Measurements from ENCODE around the gene ZNF518A.
"Not testable (repeated sequence)": the region's sequence is repeated elsewhere in the genome, so short reads cannot be mapped to it uniquely, and the experiment has no call there.

The ZNF518A gene

DNA sequence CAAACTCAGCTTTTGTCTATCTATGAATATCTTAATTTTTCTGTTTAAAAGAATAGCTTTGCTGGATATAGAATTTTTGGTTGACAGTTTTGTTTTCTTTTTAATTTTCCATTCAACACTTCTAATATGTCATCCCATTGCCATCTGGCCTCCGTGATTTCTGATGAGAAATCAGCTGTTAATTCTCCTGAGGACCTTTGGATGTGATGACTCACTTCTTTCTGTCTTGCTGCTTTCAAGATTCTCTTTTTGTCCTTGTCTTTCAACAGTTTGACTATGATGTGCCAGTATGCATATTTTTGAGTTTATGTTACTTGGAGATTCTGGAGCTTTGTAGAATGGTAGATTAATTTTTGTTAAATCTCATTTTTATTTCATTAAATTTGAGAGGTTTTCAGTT is 38.4 kb downstream of the ZNF518A start:
- no CpG with 5 or more reads among the region's 1 CpG for WGBS (ENCODE audit: insufficient coverage)
- ChIA-PET CTCF (no interaction called here), POLR2A (no interaction called here)
- Histone ChIP-seq H3K27me3 (replicated peaks in 2 of 5; ENCODE audit: control insufficient read depth in 4 of 5, insufficient read depth in 5 of 5, low read length in 4 of 5) (no peaks in the 10 kb centered on the region), H3K4me3 (ENCODE audit: control insufficient read depth in 1 of 7, extremely low read depth in 1 of 7, insufficient read depth in 4 of 7, low read depth in 2 of 7, low read length in 6 of 7) (no peak overlapping the region), H3K4me1 (ENCODE audit: control extremely low read depth in 1 of 4, control insufficient read depth in 4 of 4, insufficient read depth in 4 of 4, low read length in 3 of 4) (no peaks in the 10 kb centered on the region), H3K36me3 (ENCODE audit: control insufficient read depth in 4 of 4, insufficient read depth in 4 of 4, low read length in 3 of 4) (peaks cover 0 to 2% (median 0%) of the 10 kb centered on the region in 4 experiments), H3K9me3 (ENCODE audit: control extremely low read depth in 1 of 5, control insufficient read depth in 4 of 5, insufficient read depth in 2 of 5, low read depth in 1 of 5, low read length in 4 of 5) (peaks cover 7 to 47% (median 10%) of the 10 kb centered on the region in 5 experiments), H3K27ac (ENCODE audit: insufficient read depth in 1 of 2, low read depth in 1 of 2, low read length in 2 of 2, poor library complexity in 1 of 2, severe bottlenecking in 2 of 2) (no peak overlapping the region)
- DNase-seq: peak in 2 of 3 donors; percentile 13 to 21

DNA sequence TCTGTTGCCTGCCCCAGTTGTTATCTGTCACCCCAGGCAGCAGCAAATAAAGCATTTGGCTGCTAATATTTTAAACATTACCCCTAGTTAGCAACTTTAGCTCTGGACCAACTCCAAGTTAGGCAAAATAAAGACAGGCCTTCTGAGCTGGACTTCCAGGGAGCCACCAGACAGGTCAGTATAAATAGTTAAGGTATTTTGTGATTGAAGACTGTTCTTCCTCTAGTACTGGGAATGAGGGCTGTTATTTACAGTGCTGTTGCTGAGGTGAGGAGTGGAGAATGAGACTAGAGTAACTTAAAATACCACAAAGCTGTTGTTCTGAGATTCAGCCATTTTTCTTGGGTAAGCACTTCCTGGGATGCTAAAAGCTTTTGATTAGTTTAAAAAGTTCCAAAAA is 40.1 kb downstream of the ZNF518A start:
- Histone ChIP-seq H3K4me3 (ENCODE audit: control insufficient read depth in 1 of 7, extremely low read depth in 1 of 7, insufficient read depth in 4 of 7, low read depth in 2 of 7, low read length in 6 of 7) (no peak overlapping the region), H3K27ac (ENCODE audit: insufficient read depth in 1 of 2, low read depth in 1 of 2, low read length in 2 of 2, poor library complexity in 1 of 2, severe bottlenecking in 2 of 2) (no peak overlapping the region), H3K4me1 (ENCODE audit: control extremely low read depth in 1 of 4, control insufficient read depth in 4 of 4, insufficient read depth in 4 of 4, low read length in 3 of 4) (no peaks in the 10 kb centered on the region), H3K27me3 (replicated peaks in 2 of 5; ENCODE audit: control insufficient read depth in 4 of 5, insufficient read depth in 5 of 5, low read length in 4 of 5) (no peaks in the 10 kb centered on the region), H3K9me3 (ENCODE audit: control extremely low read depth in 1 of 5, control insufficient read depth in 4 of 5, insufficient read depth in 2 of 5, low read depth in 1 of 5, low read length in 4 of 5) (peaks cover 7 to 55% (median 11%) of the 10 kb centered on the region in 5 experiments), H3K36me3 (ENCODE audit: control insufficient read depth in 4 of 4, insufficient read depth in 4 of 4, low read length in 3 of 4) (peaks cover 0 to 2% (median 0%) of the 10 kb centered on the region in 4 experiments)
- CTCF ChIA-PET: no interaction called here
- DNase-seq: no peak
- POLR2A ChIA-PET: no interaction called here

DNA sequence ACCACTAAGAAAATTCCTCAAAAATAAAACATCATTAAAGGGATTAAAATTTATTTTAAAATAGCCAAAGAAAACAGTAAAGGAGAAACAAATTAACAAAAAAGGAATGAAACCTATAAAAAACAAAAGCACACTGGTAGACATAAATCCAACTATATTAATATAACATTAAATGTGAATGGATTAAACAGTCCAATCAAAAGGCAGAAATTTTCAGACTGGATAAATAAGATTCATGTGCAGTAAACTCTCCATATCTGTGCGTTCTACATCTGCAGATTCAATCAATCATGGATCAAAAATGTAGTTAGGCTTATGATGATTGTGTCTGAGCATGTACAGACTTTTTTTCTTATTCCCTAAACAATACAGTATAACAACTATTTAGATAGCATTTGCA is 42.6 kb downstream of the ZNF518A start:
- Histone ChIP-seq H3K27me3 (replicated peaks in 2 of 5; ENCODE audit: control insufficient read depth in 4 of 5, insufficient read depth in 5 of 5, low read length in 4 of 5) (no peaks in the 10 kb centered on the region), H3K4me1 (ENCODE audit: control extremely low read depth in 1 of 4, control insufficient read depth in 4 of 4, insufficient read depth in 4 of 4, low read length in 3 of 4) (no peaks in the 10 kb centered on the region), H3K4me3 (ENCODE audit: control insufficient read depth in 1 of 7, extremely low read depth in 1 of 7, insufficient read depth in 4 of 7, low read depth in 2 of 7, low read length in 6 of 7) (no peak overlapping the region), H3K27ac (ENCODE audit: insufficient read depth in 1 of 2, low read depth in 1 of 2, low read length in 2 of 2, poor library complexity in 1 of 2, severe bottlenecking in 2 of 2) (no peak overlapping the region), H3K9me3 (ENCODE audit: control extremely low read depth in 1 of 5, control insufficient read depth in 4 of 5, insufficient read depth in 2 of 5, low read depth in 1 of 5, low read length in 4 of 5) (peaks cover 6 to 56% (median 7%) of the 10 kb centered on the region in 5 experiments), H3K36me3 (ENCODE audit: control insufficient read depth in 4 of 4, insufficient read depth in 4 of 4, low read length in 3 of 4) (no peaks in the 10 kb centered on the region)
- ChIA-PET POLR2A (no interaction called here), CTCF (no interaction called here)
- no peak for DNase-seq
- WGBS (ENCODE audit: insufficient coverage): no CpG with 5 or more reads among the region's 1 CpG

DNA sequence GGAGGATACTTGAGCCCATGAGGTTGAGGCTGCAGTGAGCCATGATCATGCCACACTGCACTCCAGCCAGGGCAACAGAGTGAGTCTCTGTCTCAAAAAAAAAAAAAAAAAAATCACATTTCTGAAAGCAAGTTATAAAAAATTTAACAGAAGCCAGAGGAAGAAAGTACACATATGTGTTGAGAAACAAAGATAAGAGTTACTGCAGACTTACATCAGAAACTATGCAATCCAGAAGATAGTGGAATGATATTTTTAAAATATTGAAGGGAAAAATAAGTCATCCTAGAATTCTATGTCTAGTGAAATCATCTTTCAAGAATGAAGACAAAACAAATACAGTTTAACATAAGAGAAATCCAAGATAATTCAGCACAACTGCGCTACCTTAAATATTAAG is 46.9 kb downstream of the ZNF518A start:
- no CpG with 5 or more reads among the region's 1 CpG for WGBS (ENCODE audit: insufficient coverage)
- ChIA-PET POLR2A (no interaction called here), CTCF (interaction anchor here (1.2 to 1.7 kb wide), 2 partner anchors 11 to 58 kb away, joined by 3 to 4 read pairs; no protein-coding TSS in a partner anchor)
- H3K27me3 ChIP-seq (replicated peaks in 2 of 5; ENCODE audit: control insufficient read depth in 4 of 5, insufficient read depth in 5 of 5, low read length in 4 of 5): no peaks in the 10 kb centered on the region
- H3K4me3 ChIP-seq (ENCODE audit: control insufficient read depth in 1 of 7, extremely low read depth in 1 of 7, insufficient read depth in 4 of 7, low read depth in 2 of 7, low read length in 6 of 7): no peak overlapping the region
- H3K4me1 ChIP-seq (ENCODE audit: control extremely low read depth in 1 of 4, control insufficient read depth in 4 of 4, insufficient read depth in 4 of 4, low read length in 3 of 4): no peaks in the 10 kb centered on the region
- H3K9me3 ChIP-seq (ENCODE audit: control extremely low read depth in 1 of 5, control insufficient read depth in 4 of 5, insufficient read depth in 2 of 5, low read depth in 1 of 5, low read length in 4 of 5): peaks cover 0 to 39% (median 6%) of the 10 kb centered on the region in 5 experiments
- DNase-seq: peak in 2 of 3 donors; percentile 5 to 19
- no peaks in the 10 kb centered on the region for H3K36me3 ChIP-seq (ENCODE audit: control insufficient read depth in 4 of 4, insufficient read depth in 4 of 4, low read length in 3 of 4)
- H3K27ac ChIP-seq (ENCODE audit: insufficient read depth in 1 of 2, low read depth in 1 of 2, low read length in 2 of 2, poor library complexity in 1 of 2, severe bottlenecking in 2 of 2): no peak overlapping the region

DNA sequence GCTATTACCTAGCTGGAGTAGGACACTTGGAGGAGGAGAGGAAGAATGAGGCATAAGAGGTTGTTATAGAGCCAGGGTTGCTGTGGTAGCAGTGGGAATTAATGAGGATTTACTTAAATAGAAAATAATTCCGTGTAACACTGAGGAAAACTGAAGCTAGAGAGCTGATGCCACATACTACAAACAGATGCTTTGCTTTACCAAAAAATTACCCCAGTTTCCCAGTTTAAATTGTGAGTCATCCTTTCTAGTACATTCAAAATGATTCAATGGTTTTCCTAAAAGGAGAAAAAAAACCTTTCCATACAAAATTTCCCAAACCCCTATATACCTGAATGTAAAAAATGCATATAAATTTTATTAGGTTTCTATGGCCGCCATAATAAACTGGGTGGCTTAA is 58.3 kb downstream of the ZNF518A start:
- ChIA-PET CTCF (no interaction called here), POLR2A (no interaction called here)
- WGBS (ENCODE audit: insufficient coverage): 90% methylated on average over 1 of the region's 2 CpGs
- H3K4me3 ChIP-seq (ENCODE audit: control insufficient read depth in 1 of 7, extremely low read depth in 1 of 7, insufficient read depth in 4 of 7, low read depth in 2 of 7, low read length in 6 of 7): no peak overlapping the region
- H3K4me1 ChIP-seq (ENCODE audit: control extremely low read depth in 1 of 4, control insufficient read depth in 4 of 4, insufficient read depth in 4 of 4, low read length in 3 of 4): no peaks in the 10 kb centered on the region
- H3K9me3 ChIP-seq (ENCODE audit: control extremely low read depth in 1 of 5, control insufficient read depth in 4 of 5, insufficient read depth in 2 of 5, low read depth in 1 of 5, low read length in 4 of 5): peaks cover 0 to 2% (median 0%) of the 10 kb centered on the region in 5 experiments
- peaks cover 0 to 1% (median 0%) of the 10 kb centered on the region in 5 experiments for H3K27me3 ChIP-seq (replicated peaks in 2 of 5; ENCODE audit: control insufficient read depth in 4 of 5, insufficient read depth in 5 of 5, low read length in 4 of 5)
- no peaks in the 10 kb centered on the region for H3K36me3 ChIP-seq (ENCODE audit: control insufficient read depth in 4 of 4, insufficient read depth in 4 of 4, low read length in 3 of 4)
- H3K27ac ChIP-seq (ENCODE audit: insufficient read depth in 1 of 2, low read depth in 1 of 2, low read length in 2 of 2, poor library complexity in 1 of 2, severe bottlenecking in 2 of 2): no peak overlapping the region
- no peak for DNase-seq

DNA sequence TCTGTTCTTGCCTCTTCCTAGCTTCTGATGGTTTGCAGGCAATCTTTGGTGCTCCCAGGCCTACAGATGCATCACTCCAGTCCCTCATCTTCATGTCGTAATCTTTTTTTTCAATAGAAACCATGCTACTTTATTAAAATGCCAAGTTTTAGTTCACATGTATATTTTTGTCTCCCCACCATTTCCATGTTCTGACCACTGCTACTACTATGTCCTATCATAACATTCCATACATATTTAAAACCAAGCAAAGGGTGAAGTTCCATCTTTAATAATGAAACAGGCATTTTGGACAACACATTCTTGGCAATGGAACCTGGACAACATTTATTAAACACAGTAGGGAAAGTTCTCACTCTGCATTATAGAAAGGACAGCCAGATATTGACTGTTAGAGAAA is 58.8 kb downstream of the ZNF518A start:
- ChIA-PET CTCF (no interaction called here), POLR2A (no interaction called here)
- Histone ChIP-seq H3K4me1 (ENCODE audit: control extremely low read depth in 1 of 4, control insufficient read depth in 4 of 4, insufficient read depth in 4 of 4, low read length in 3 of 4) (no peaks in the 10 kb centered on the region), H3K36me3 (ENCODE audit: control insufficient read depth in 4 of 4, insufficient read depth in 4 of 4, low read length in 3 of 4) (no peaks in the 10 kb centered on the region), H3K27me3 (replicated peaks in 2 of 5; ENCODE audit: control insufficient read depth in 4 of 5, insufficient read depth in 5 of 5, low read length in 4 of 5) (peaks cover 0 to 1% (median 0%) of the 10 kb centered on the region in 5 experiments), H3K9me3 (ENCODE audit: control extremely low read depth in 1 of 5, control insufficient read depth in 4 of 5, insufficient read depth in 2 of 5, low read depth in 1 of 5, low read length in 4 of 5) (peaks cover 0 to 2% (median 0%) of the 10 kb centered on the region in 5 experiments), H3K4me3 (ENCODE audit: control insufficient read depth in 1 of 7, extremely low read depth in 1 of 7, insufficient read depth in 4 of 7, low read depth in 2 of 7, low read length in 6 of 7) (no peak overlapping the region), H3K27ac (ENCODE audit: insufficient read depth in 1 of 2, low read depth in 1 of 2, low read length in 2 of 2, poor library complexity in 1 of 2, severe bottlenecking in 2 of 2) (no peak overlapping the region)
- DNase-seq: no peak
- WGBS (ENCODE audit: insufficient coverage): 89% methylated on average over 1 of the region's 1 CpG

DNA sequence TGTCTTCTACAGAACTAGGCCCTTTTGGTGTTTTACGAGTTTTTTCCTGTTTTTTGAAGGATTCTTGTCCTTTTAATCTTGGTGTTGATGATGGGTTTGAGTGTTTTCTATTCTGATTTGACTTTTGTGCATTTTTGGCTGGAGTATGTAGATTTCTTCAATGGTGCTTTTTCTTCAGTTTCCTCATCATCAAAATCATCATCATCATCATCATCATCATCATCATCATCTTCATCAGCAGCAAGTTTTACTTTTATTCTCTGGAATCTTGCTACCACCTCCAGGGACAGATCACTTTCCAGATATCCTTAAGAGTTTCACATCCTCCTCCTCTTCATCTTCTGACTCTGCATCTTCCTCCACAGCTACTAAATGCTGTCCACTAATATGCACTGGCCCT is 59.4 kb downstream of the ZNF518A start:
- WGBS (ENCODE audit: insufficient coverage): no CpG with 5 or more reads among the region's 1 CpG
- H3K27me3 ChIP-seq (replicated peaks in 2 of 5; ENCODE audit: control insufficient read depth in 4 of 5, insufficient read depth in 5 of 5, low read length in 4 of 5); H3K4me1 ChIP-seq (ENCODE audit: control extremely low read depth in 1 of 4, control insufficient read depth in 4 of 4, insufficient read depth in 4 of 4, low read length in 3 of 4); H3K4me3 ChIP-seq (ENCODE audit: control insufficient read depth in 1 of 7, extremely low read depth in 1 of 7, insufficient read depth in 4 of 7, low read depth in 2 of 7, low read length in 6 of 7); H3K36me3 ChIP-seq (ENCODE audit: control insufficient read depth in 4 of 4, insufficient read depth in 4 of 4, low read length in 3 of 4); DNase-seq; POLR2A ChIA-PET; H3K9me3 ChIP-seq (ENCODE audit: control extremely low read depth in 1 of 5, control insufficient read depth in 4 of 5, insufficient read depth in 2 of 5, low read depth in 1 of 5, low read length in 4 of 5); CTCF ChIA-PET; H3K27ac ChIP-seq (ENCODE audit: insufficient read depth in 1 of 2, low read depth in 1 of 2, low read length in 2 of 2, poor library complexity in 1 of 2, severe bottlenecking in 2 of 2): not testable (repeated sequence)

Measured in common myeloid progenitor, CD34-positive (primary cell).